ENCODE data around the gene MSL3B.

Gene MSL3B

DNA sequence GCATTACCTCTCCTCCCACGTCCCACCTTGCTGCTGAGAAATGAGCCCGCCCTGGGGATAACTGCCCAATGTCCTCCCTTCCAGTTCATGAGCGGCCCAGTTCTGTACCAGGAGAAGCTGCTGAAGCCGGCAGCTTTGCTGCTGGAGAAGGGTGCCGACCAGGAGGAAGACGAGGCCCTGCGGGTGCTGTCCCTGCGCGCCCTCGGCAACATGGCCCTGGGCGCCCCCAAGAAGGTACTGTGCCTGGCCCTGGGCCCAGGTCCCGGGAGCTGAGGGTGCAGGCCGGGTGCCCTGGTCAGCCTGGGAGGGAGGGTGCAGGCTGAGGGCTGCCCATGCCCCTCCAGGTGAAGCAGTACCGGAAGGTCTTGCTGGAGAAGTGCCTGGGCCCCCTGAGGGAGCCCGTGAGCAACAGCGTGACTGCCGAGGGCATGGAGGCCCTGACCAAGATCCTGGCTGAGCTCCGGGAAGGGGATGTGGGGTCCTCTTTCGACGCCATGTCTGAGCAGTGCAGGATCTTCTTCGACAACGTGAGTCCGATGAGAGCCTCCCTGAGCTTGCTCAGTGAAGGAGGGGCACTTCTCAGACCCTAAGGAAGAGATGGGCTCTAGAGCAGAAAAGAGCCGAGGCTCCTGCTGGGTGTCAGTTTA, 39.5 kb downstream of the MSL3B start:
- DNase-seq: peak in 2 of 3 donors; percentile 26 to 42
- TF ChIP-seq, protein P1, sequence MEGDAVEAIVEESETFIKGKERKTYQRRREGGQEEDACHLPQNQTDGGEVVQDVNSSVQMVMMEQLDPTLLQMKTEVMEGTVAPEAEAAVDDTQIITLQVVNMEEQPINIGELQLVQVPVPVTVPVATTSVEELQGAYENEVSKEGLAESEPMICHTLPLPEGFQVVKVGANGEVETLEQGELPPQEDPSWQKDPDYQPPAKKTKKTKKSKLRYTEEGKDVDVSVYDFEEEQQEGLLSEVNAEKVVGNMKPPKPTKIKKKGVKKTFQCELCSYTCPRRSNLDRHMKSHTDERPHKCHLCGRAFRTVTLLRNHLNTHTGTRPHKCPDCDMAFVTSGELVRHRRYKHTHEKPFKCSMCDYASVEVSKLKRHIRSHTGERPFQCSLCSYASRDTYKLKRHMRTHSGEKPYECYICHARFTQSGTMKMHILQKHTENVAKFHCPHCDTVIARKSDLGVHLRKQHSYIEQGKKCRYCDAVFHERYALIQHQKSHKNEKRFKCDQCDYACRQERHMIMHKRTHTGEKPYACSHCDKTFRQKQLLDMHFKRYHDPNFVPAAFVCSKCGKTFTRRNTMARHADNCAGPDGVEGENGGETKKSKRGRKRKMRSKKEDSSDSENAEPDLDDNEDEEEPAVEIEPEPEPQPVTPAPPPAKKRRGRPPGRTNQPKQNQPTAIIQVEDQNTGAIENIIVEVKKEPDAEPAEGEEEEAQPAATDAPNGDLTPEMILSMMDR (IDR thresholded peaks at IDR 0.05): no peak
- H3K9me3 ChIP-seq: no peaks in the 10 kb centered on the region
- no peak overlapping the region for H3K27ac ChIP-seq
- H3K36me3 ChIP-seq: no peaks in the 10 kb centered on the region
- peaks cover 0 to 5% (median 0%) of the 10 kb centered on the region in 4 donors for H3K4me1 ChIP-seq
- H3K27me3 ChIP-seq: no peaks in the 10 kb centered on the region
- no peak overlapping the region for H3K4me3 ChIP-seq

DNA sequence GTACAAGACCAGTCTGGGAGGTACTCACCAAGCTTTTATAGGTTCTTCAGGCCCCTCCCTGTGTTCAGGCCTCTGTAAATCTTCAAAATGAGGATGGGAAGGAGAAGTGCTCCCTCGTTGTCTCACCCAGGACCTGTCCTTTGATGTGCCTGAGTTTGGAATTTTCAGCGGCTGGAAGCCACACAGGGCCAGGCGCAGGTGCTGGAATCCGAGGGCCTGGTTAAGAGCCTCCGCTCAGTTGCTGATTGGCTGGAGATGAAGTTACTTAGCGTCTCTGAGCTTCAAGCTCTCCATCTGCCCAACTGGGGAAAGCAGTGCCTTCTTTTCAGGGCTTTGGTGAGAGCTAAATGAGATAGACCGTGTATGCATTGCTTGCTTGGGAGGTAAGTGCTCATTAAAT, 43.8 kb downstream of the MSL3B start:
- H3K9me3 ChIP-seq: no peaks in the 10 kb centered on the region
- TF ChIP-seq POLR2A (IDR thresholded peaks at IDR 0.05): no peak
- TF ChIP-seq, protein P1 (IDR thresholded peaks at IDR 0.05): no peak
- DNase-seq: peak in 2 of 3 donors; percentile 17 to 23
- H3K27ac ChIP-seq: no peak overlapping the region
- H3K36me3 ChIP-seq: no peaks in the 10 kb centered on the region
- no peaks in the 10 kb centered on the region for H3K4me1 ChIP-seq
- H3K4me3 ChIP-seq: no peak overlapping the region
- H3K27me3 ChIP-seq: no peaks in the 10 kb centered on the region

- DNase-seq: peak in 1 of 3 donors; percentile 34
- no peaks in the 10 kb centered on the region for H3K4me1 ChIP-seq
- H3K36me3 ChIP-seq: no peaks in the 10 kb centered on the region
- H3K4me3 ChIP-seq: no peak overlapping the region
- no peaks in the 10 kb centered on the region for H3K9me3 ChIP-seq
- H3K27me3 ChIP-seq: no peaks in the 10 kb centered on the region
- no peak overlapping the region for H3K27ac ChIP-seq
- TF ChIP-seq, protein P1 (IDR thresholded peaks at IDR 0.05): no peak
- no peak for TF ChIP-seq POLR2A (IDR thresholded peaks at IDR 0.05)
These were observed 44.5 kb downstream of the MSL3B start for GRCh38 chr2:233823731-233824121.

GRCh38 chr2:233822781-233823730, 45.1 kb downstream of the MSL3B start:
- no peak overlapping the region for H3K4me3 ChIP-seq
- no peaks in the 10 kb centered on the region for H3K4me1 ChIP-seq
- H3K36me3 ChIP-seq: no peaks in the 10 kb centered on the region
- TF ChIP-seq, protein P1 (IDR thresholded peaks at IDR 0.05): no peak
- TF ChIP-seq POLR2A (IDR thresholded peaks at IDR 0.05): no peak
- no peaks in the 10 kb centered on the region for H3K9me3 ChIP-seq
- peak overlapping the region in 1 of 4 donors; percentile 3 for H3K27ac ChIP-seq
- H3K27me3 ChIP-seq: no peaks in the 10 kb centered on the region
- DNase-seq: peak in 2 of 3 donors; percentile 65 to 77

DNA sequence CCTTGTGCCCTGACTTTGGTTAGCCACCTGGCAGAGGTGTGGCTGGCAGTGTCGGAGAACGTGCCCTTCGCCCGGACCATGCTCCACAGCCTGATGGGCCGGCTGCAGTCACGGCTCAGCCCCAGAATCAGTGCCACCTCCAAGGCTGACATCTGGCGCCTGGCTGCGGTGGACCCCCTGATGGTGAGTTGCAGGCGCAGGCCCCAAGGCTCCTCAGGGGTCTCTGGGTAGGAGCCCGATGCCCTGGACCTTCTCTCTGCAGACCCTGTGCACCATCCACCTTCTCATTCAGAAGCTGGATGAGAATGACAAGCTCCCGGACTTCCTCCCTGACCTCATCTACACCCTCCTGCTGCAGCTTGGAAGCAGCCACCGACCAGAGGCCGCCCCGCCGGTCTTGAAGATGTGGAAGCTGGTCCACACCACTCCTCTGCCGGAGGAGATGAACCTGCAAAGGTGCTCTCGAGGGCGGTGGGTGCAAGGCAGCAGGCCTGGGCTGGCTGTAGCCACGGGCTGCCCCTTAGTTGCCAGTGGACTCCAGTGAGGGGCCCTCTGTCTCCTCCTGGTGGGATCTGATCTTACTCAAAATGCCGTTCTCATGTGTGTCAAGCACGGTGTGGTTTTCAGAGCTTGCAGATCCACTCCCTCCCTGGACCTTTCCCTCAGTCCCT, 46.0 kb downstream of the MSL3B start:
- H3K9me3 ChIP-seq: no peaks in the 10 kb centered on the region
- no peaks in the 10 kb centered on the region for H3K27me3 ChIP-seq
- H3K36me3 ChIP-seq: no peaks in the 10 kb centered on the region
- H3K4me1 ChIP-seq: no peaks in the 10 kb centered on the region
- H3K4me3 ChIP-seq: no peak overlapping the region
- peak in 2 of 3 donors; percentile 56 to 67 for DNase-seq
- TF ChIP-seq, protein P1 (IDR thresholded peaks at IDR 0.05): no peak
- TF ChIP-seq POLR2A (IDR thresholded peaks at IDR 0.05): no peak
- peak overlapping the region in 1 of 4 donors; percentile 19 for H3K27ac ChIP-seq

All from Peyer's patch (tissue), 4 donors.